Activated CD4-positive, CD25-positive, alpha-beta regulatory T cell (primary cell): ENCODE results near the gene LRMDA.

Source experiments
- DNase-seq, 4 experiments: peaks; one replicate each; lab custom pipeline; 2025; lab: John Stamatoyannopoulos, UW

Gene LRMDA

GRCh38 chr10:76031099-76031498 lies 599.7 kb downstream of the LRMDA start:
- DNase-seq, result no peak

DNA sequence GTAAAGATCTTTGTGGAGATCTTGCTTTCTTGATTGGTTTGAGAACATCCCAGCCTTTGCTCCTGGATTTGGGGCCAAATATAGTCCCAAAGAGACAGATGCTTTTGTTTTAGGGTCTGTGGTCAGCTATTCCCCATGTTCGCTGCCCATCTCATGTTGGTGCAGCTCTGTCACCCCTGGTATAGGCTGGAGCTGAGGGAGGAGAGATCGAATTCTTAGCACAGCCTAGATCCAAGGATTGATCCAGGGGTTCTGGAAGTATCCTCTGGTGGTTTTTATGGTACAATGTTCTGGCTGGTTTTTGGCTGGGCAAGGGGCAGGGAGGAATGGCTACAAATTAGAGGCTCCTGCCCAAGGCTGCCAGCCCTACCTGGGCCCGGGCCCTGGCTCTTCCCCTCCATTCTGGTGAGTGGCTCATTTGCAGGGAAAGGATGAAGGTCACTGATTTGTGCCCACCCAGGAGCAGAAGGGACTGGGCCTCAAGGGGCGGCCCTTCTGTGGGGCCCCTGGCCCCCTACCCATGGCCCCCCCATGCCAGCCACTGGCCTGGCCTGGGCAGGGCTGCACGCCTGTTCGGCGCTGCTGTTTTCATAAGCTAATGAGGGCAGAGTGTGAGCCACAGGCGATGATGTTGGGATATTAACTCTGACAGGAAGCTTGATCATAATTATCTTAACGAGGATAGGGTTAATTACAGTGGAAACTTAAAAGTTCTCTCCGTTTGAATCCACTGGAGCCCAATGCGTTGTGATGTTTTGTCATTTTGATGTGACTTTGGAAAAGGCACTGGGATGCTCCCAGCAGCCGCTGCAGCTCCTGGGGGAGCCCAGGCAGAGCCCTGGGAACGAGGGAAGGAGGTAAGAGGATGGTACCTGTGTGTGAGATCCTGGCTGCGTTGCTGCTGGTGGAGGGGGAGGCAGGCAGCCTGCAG lies 600.6 kb downstream of the LRMDA start:
- no peak for DNase-seq

- DNase-seq, result no peak
These were observed 601.2 kb downstream of the LRMDA start for GRCh38 chr10:76032700-76033039.

DNA sequence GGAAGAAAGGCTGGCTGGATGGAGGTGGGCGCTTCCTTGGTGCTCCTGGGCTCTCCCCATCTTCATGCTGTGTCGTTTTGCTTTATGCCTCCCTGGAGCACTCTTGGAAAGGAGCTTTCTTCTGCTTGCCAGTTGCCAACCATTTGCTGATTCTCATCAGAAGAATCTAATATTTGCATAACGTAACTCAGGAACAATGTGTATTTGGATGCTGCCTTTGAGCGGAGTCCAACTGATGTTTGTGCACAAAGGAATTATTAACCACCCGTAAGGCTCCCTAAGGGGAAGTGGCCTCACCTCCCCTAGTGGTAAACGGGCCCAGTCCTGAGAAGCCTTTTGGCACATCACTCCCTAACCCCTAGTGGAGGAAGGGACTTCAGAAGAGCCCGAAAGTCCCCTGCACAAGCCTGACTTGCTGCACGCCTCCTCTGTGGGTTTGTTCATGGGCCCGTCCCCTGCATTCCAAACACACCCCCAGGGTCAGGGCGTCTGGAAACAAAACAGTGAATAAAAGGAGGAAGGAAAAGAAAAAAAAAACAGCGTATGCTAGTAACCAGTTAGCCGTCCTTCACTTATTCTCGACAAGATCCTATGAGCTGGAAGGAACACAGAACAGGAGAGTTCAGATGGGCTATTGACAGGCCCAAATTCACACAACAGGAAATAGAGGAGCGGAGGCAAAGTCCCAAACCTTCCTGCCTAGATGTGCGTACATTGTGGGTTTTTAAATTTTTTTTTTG lies 602.2 kb downstream of the LRMDA start:
- no peak for DNase-seq

DNA sequence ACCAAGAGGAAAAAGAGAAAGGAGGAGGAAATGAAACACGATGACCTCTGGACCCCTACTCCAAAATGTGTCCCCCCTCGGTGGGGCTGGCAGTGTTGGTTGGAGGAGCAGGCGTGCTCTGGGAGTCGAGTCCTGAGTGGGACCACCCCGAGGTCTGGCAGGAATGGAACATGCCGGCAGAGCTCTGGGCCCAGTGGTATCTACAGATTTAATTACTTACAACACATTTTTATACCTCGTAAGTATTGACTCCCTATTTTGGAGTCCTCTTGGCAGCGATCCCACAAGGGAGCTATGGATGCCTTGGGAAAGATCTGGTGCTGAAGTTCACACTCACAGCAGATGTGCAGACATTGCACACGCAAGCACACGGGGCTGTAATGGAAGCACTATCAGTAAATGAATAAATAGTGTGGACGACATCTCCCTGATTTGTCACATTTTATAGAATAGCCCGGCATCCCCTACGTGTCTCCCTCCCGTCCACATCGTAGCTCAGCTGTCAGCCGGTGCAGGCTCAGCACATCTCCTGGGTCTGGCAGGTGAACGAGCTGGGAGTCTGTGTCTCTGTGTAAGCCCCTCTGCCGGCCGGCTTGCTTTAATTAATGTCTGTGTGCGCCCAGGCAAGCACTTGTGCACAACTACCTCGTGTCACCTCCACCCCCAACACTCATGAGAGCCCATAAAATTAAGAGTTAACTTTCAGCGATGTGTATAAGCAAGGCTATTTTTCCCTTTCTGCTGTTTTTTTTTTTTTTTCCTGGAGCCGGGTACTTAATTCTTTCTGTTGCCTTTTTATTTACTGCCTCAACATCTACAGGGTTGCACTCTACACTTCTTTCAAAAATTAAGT lies 603.2 kb downstream of the LRMDA start:
- DNase-seq, result no peak

- DNase-seq, result no peak
These were observed 604.0 kb downstream of the LRMDA start for GRCh38 chr10:76035206-76036110.

DNA sequence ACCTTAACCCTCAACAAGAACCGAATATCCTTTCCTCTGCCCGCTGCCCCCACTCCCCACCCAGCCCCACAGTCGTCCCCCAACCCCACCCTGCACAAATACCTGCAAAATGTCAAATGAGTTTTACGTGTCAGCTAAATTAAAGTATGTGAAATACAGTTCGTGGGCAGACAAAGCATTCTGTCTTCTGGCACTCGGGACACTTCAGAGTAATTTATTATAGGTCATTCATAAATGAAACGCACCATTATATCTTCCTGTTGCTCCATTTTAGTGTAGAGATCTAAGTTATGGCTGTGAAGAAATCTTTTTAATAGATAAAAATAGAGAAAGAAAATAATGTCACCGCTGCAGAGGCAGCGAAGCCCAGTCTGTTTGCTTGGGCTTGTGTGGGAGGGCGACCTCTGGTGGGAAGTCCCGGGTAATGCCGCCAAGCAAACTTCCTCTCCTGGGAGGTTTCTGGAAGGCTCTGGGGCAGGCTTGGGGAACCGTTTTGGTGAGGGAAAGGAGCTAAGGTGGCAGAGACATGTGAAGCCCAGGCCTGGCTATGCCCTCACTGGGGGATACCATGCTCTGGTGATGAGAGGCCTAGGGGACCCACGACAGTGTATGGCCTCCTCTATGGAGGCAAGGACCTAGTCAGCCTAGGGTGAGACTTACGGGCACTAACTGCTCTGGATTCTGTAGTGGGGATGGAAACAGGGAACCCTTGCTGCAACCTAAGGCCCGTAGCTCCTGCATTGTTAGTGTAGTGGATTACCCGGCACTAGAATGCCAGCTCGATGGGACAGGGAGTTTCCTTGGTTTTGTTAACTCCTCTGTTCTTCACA lies 604.9 kb downstream of the LRMDA start:
- DNase-seq, result no peak

GRCh38 chr10:76036962-76037361 lies 605.5 kb downstream of the LRMDA start:
- DNase-seq, result no peak

DNA sequence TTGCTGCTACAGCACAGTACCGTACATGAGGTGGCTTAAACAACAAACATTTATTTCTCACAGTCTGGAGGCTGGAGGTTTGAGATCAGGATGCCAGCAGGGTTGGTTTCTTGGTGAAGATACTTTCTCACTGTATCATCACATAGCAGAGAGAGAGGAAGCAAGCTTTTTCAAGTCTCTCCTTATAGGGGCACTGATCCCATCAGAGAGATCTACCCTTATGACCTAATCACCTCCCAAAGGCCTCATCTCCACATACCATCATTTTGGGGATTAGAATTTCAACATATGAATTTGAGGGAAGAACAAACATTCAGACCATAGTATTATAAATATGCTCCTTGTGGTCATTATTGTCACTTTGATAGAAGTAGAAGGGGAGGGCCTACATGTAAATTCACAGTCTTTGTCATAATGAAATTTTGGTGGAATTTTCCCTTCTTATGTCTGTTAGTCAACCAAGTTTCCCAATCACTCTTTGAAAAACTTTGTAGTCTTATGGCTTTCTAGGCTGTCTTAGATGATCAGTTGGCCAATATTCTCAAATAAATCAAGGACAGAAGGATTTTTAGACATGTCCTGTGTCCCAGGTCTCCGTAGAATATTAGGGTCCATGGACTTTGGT lies 606.2 kb downstream of the LRMDA start:
- no peak for DNase-seq

GRCh38 chr10:76038696-76039095 lies 607.3 kb downstream of the LRMDA start:
- no peak for DNase-seq

GRCh38 chr10:76040107-76040829 lies 608.8 kb downstream of the LRMDA start:
- no peak for DNase-seq

GRCh38 chr10:76040830-76041220 lies 609.4 kb downstream of the LRMDA start:
- DNase-seq, result no peak

DNA sequence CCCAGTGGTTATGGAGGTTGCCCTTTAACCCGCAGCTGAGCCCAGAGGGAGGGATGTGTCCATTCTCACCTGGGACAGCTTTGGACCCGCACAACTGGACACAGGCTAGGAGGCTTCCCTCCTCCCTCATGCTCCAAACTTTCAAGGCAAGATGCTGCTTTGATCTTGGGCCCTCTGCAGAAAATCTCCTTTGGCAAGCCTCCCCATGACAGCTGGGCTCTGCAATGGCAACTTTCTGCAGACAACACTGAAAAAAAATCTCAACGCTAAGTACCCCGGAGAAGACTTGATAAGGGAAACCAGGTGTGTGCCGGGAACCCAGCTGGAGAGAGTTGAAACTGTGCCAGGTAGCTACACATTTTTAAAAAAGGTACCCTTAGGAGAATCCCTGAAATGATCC lies 610.1 kb downstream of the LRMDA start:
- DNase-seq, result no peak

DNA sequence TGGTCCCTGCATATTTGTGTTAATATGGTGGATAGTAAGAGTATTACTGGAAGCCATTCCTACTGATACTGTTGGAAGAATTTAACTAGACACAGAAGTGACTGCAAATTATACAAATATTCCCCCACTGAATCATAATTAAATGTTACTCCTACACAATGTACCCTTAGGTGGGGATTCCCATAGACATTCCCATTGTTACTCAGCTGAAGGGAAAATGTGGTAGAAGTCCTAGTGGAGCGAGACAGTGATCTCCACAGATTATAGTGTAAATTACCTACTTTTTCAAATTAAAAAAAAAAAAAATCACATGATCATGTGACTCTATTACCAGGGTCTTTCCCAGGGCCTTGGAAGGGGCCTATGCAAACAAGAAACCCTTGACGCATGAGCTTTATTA lies 611.8 kb downstream of the LRMDA start:
- DNase-seq, result no peak

GRCh38 chr10:76044751-76045150 lies 613.3 kb downstream of the LRMDA start:
- no peak for DNase-seq

DNA sequence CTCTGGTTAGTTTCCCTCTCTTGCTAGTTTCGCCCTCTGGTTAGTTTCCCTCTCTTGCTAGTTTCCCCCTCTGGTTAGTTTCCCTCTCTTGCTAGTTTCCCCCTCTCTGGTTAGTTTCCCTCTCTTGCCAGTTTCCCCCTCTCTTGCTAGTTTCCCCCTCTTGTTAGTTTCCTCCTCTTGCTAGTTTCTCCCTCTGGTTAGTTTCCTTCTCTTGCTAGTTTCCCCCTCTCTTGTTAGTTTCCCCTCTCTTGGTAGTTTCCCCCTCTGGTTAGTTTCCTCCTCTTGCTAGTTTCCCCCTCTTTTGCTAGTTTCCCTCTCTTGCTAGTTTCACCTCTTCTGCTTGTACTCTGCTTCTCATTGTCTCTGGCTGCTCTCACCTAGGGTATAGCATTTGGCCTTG lies 613.8 kb downstream of the LRMDA start:
- DNase-seq, result no peak

DNA sequence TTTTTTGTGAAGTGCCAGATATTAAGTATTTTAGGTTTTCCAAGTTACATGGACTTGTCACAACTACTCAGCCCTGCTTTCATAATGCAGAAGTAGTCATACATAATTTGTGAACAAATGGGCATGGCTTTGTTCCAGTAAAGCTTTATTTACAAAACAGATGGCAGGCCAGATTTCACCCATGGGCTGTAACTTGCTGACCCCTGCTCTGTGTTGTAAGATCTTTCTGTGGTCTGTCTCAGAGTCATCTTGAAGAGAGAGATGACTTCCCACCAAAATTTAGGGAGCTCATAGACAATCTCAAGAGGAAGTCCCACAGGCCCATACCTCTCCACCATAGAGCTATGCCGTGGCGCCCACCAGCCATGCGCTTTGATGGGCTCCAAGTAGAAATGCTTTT lies 616.1 kb downstream of the LRMDA start:
- DNase-seq, result no peak

- DNase-seq, result no peak
These were observed 618.3 kb downstream of the LRMDA start for GRCh38 chr10:76049581-76050290.

DNA sequence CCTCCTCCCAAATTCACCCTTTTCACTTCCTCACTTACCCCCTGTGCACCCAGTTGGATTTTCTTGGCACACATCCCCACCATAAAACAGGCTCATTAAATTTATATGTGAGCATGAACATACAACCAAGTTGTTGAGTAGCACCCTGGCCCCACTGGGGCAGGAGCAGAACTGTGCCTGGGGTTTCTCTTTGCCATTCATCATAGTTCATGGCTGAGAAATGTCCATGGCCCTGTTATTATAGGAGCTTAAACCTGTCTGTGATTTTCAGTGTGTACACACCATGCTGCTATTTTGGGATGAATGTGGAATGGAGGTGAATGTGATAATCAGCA lies 618.8 kb downstream of the LRMDA start:
- DNase-seq, result no peak
